Smooth muscle cell (in vitro differentiated cells): ENCODE results near the gene LZTS2. TPM values are rescaled to one million over a fixed set of nuclear protein-coding genes. Genes with fewer than 3 reads are reported as not detected.
A peak's percentile ranks its signal among the peaks of the same experiment; 100 is the strongest.

Experiments
- DNase-seq: peaks from one replicate; lab custom pipeline; 2025; ENCODE audit not compliant: unreplicated experiment; lab: John Stamatoyannopoulos, UW
- H2AFZ ChIP-seq: fragments of 200-600 bp; sonication (generic); 2 replicates; pipeline ENCODE4 v1.6.0; 2016; ENCODE audit warnings: antibody characterized with exemption, low read depth, mild to moderate bottlenecking
- H3F3A ChIP-seq: fragments of 200-600 bp; sonication (generic); 2 replicates; pipeline ENCODE4 v1.6.0; 2017; ENCODE audit warnings: antibody characterized with exemption, low read depth
- H3K27ac ChIP-seq: fragments of 200-600 bp; sonication (generic); 2 replicates; pipeline ENCODE4 v1.5.1; 2016; ENCODE audit warnings: low read depth, mild to moderate bottlenecking
- H3K27me3 ChIP-seq: fragments of 200-600 bp; sonication (generic); 2 replicates; pipeline ENCODE4 v1.6.1; 2016; ENCODE audit warnings: low read depth, mild to moderate bottlenecking
- H3K36me3 ChIP-seq: fragments of 200-600 bp; sonication (generic); 2 replicates; pipeline ENCODE4 v1.5.1; 2016; ENCODE audit warnings: low read depth
- H3K4me1 ChIP-seq: fragments of 200-600 bp; sonication (generic); 2 replicates; pipeline ENCODE4 v1.5.1; 2016; ENCODE audit warnings: low read depth
- H3K4me2 ChIP-seq: fragments of 200-600 bp; sonication (generic); 2 replicates; pipeline ENCODE4 v1.6.0; 2016; ENCODE audit warnings: mild to moderate bottlenecking
- H3K4me3 ChIP-seq: fragments of 200-600 bp; sonication (generic); 2 replicates; pipeline ENCODE4 v1.5.1; 2016; ENCODE audit warnings: mild to moderate bottlenecking
- H3K79me2 ChIP-seq: fragments of 200-600 bp; sonication (generic); 2 replicates; pipeline ENCODE4 v1.6.0; 2016; ENCODE audit warnings: low read depth, mild to moderate bottlenecking
- H3K9ac ChIP-seq: fragments of 200-600 bp; sonication (generic); 2 replicates; pipeline ENCODE4 v1.6.0; 2016; ENCODE audit warnings: low read depth
- H3K9me3 ChIP-seq: fragments of 200-600 bp; sonication (generic); replicated peaks from 2 replicates; pipeline ENCODE4 v1.5.1; 2016; ENCODE audit warnings: low read depth
- H4K20me1 ChIP-seq: fragments of 200-600 bp; sonication (generic); 2 replicates; pipeline ENCODE4 v1.6.0; 2016; ENCODE audit warnings: low read depth
- CTCF ChIP-seq: fragments of 200-600 bp; sonication (generic); IDR thresholded peaks from 2 replicates; pipeline ENCODE4 v1.5.1; 2017; ENCODE audit warnings: borderline replicate concordance, mild to moderate bottlenecking, antibody characterized with exemption; ENCODE audit not compliant: insufficient read depth, poor library complexity, severe bottlenecking
- WGBS: methylation state at CpG from one replicate; pipeline ENCODE4 v1.1.7; 2016; ENCODE audit warnings: low lambda C conversion rate; 5-methylcytosine and 5-hydroxymethylcytosine counted together
- polyA plus RNA-seq: library from polyadenylated mRNA; unstranded; fragments of >200 nt; fragmentation: Nextera tagmentation; extraction: Ambion mirVana; gene quantifications from 2 replicates; pipeline ENCODE4 v1.2.1, GENCODE V29; 2016
- total RNA-seq: library from RNA; depleted of rRNA; stranded (reverse); fragments of >200 nt; gene quantifications from 2 replicates; pipeline ENCODE4 v1.2.3, GENCODE V29; 2014

The LZTS2 gene
- total and polyA plus RNA-seq, 2 experiments from 2014 or later, result 54.9 to 103 TPM

DNA sequence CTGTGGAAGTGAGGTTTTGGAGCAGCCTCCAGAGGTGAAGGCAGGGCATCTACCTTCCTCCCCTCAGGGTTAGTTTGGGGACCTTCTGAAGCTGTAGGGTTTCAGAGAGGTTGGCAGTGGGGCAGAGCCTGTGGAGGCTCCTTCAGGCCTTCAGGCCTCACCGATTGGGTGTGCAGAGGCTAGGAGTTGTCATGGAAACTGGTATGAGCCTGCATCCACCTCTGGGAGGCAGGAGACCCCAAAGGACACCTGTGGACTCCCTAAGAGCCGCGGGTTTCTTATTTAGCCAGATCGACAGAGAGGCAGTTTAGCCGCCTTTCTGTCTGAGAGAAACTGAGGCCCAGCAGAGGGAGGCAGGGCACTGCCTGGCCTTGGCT lies 2.0 kb downstream of the LZTS2 start:
- Histone ChIP-seq H3F3A (peaks cover 9% of the 10 kb centered on the region), H3K9me3 (no peaks in the 10 kb centered on the region), H3K27ac (peak overlapping the region; percentile 97), H3K9ac (peak overlapping the region; percentile 92), H3K27me3 (no peaks in the 10 kb centered on the region), H4K20me1 (peaks cover 49% of the 10 kb centered on the region), H3K36me3 (no peaks in the 10 kb centered on the region), H3K4me2 (peak overlapping the region; percentile 93), H3K79me2 (peaks cover 40% of the 10 kb centered on the region), H3K4me1 (peaks cover 23% of the 10 kb centered on the region), H3K4me3 (peak overlapping the region; percentile 81), H2AFZ (no peak overlapping the region)
- no peak for DNase-seq
- no peak for TF ChIP-seq CTCF
- WGBS, result 88% methylated on average over 5 of the region's 5 CpGs

DNA sequence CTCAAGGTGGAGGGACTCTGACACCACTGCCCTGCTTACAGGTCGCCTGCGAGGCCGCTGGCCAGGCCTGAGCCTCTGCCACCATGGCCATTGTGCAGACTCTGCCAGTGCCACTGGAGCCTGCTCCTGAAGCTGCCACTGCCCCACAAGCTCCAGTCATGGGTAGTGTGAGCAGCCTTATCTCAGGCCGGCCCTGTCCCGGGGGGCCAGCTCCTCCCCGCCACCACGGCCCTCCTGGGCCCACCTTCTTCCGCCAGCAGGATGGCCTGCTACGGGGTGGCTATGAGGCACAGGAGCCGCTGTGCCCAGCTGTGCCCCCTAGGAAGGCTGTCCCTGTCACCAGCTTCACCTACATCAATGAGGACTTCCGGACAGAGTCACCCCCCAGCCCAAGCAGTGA lies 2.8 kb downstream of the LZTS2 start:
- TF ChIP-seq CTCF, result no peak
- Histone ChIP-seq H3K9ac (no peak overlapping the region), H3F3A (peaks cover 5% of the 10 kb centered on the region), H2AFZ (no peak overlapping the region), H3K36me3 (no peaks in the 10 kb centered on the region), H3K27me3 (no peaks in the 10 kb centered on the region), H3K4me1 (peaks cover 21% of the 10 kb centered on the region), H3K9me3 (no peaks in the 10 kb centered on the region), H3K27ac (no peak overlapping the region), H3K4me2 (no peak overlapping the region), H3K79me2 (peaks cover 40% of the 10 kb centered on the region), H4K20me1 (peaks cover 54% of the 10 kb centered on the region), H3K4me3 (no peak overlapping the region)
- 93% methylated on average over 11 of the region's 11 CpGs for WGBS
- no peak for DNase-seq

- 98% methylated on average over 18 of the region's 18 CpGs for WGBS
These were observed 4.1 kb downstream of the LZTS2 start for GRCh38 chr10:101003639-101004206.

More at GRCh38 chr10:101003639-101004206, 4.1 kb downstream of the LZTS2 start:
- Histone ChIP-seq H3K4me3 (no peak overlapping the region), H3K36me3 (no peaks in the 10 kb centered on the region), H3K27me3 (no peaks in the 10 kb centered on the region), H3K27ac (no peak overlapping the region), H3K9ac (no peak overlapping the region), H3K4me1 (peaks cover 18% of the 10 kb centered on the region), H2AFZ (no peak overlapping the region), H3F3A (peaks cover 3% of the 10 kb centered on the region), H3K79me2 (peaks cover 40% of the 10 kb centered on the region), H4K20me1 (peaks cover 56% of the 10 kb centered on the region), H3K9me3 (no peaks in the 10 kb centered on the region), H3K4me2 (no peak overlapping the region)
- DNase-seq, result no peak
- TF ChIP-seq CTCF, result no peak
